Activated CD8-positive, alpha-beta T cell treated with anti-CD3 and anti-CD28 coated beads for 36 hours (primary cell): ENCODE results near the gene OCA2. TPM values are rescaled to one million over a fixed set of nuclear protein-coding genes. Genes with fewer than 3 reads are reported as not detected.

Source experiments
- ATAC-seq: fragments of 200-7000 bp; cut with Tn5 transposase; one replicate; pipeline ENCODE4 v1.10.0; 2021; ENCODE audit warnings: mild to moderate bottlenecking, moderate library complexity
- CTCF ChIA-PET: fragments of 350-600 bp; sonication (Branson Sonifier 250); formaldehyde crosslinking; loops from one replicate; lab custom pipeline; 2021; ENCODE audit warnings: antibody characterized with exemption; lab: Charles Lee
- POLR2A ChIA-PET: fragments of 350-600 bp; sonication (Branson Sonifier 250); formaldehyde crosslinking; loops from one replicate; lab custom pipeline; 2021; ENCODE audit warnings: antibody characterized with exemption; lab: Charles Lee
- DNase-seq: peaks from one replicate; pipeline ENCODE4 v3.0.0-alpha.2; 2020
- H3K27ac Mint-ChIP-seq: one replicate; pipeline ENCODE4 v1.8.0; 2021; ENCODE audit warnings: mild to moderate bottlenecking, mixed read lengths
- H3K27me3 Mint-ChIP-seq: one replicate; pipeline ENCODE4 v1.8.0; 2021; ENCODE audit warnings: mixed read lengths
- H3K36me3 Mint-ChIP-seq: one replicate; pipeline ENCODE4 v1.8.0; 2021; ENCODE audit warnings: low read depth, mixed read lengths
- H3K4me1 Mint-ChIP-seq: one replicate; pipeline ENCODE4 v1.8.0; 2021; ENCODE audit warnings: low read depth, mixed read lengths
- H3K4me3 Mint-ChIP-seq: one replicate; pipeline ENCODE4 v1.8.0; 2021; ENCODE audit warnings: mild to moderate bottlenecking, moderate library complexity, mixed read lengths
- H3K9me3 Mint-ChIP-seq: one replicate; pipeline ENCODE4 v1.8.0; 2021; ENCODE audit warnings: mixed read lengths
- CTCF ChIP-seq: fragments of 200-600 bp; IDR thresholded peaks from one replicate; pipeline ENCODE4 v1.8.0; 2022; ENCODE audit warnings: antibody characterized with exemption, mild to moderate bottlenecking
- intact Hi-C: fragments of 100-400 bp; cut with micrococcal nuclease; formaldehyde crosslinking; loops from one replicate; pipeline ENCODE4 v1.10.0; 2022
- total RNA-seq, 2 experiments: library from RNA; stranded (reverse); gene quantifications; one replicate each; pipeline ENCODE4 v1.2.3, GENCODE V29; 2021

OCA2 gene
- total RNA-seq, 2 experiments from 2014 or later: not detected

GRCh38 chr15:27878841-27879240 lies 220.3 kb downstream of the OCA2 start:
- Mint-ChIP-seq H3K36me3 (no peaks in the 10 kb centered on the region), H3K4me1 (no peaks in the 10 kb centered on the region), H3K9me3 (peaks cover 3% of the 10 kb centered on the region), H3K27me3 (no peaks in the 10 kb centered on the region), H3K4me3 (no peak overlapping the region), H3K27ac (no peak overlapping the region)
- ChIA-PET POLR2A (no interaction called here), CTCF (no interaction called here)
- intact Hi-C loops: no loop called here
- DNase-seq: no peak
- ATAC-seq: no peak
- TF ChIP-seq CTCF: no peak

GRCh38 chr15:27873828-27874227 lies 225.3 kb downstream of the OCA2 start:
- no peak for ATAC-seq
- Mint-ChIP-seq H3K36me3 (no peaks in the 10 kb centered on the region), H3K4me1 (no peaks in the 10 kb centered on the region), H3K27me3 (no peaks in the 10 kb centered on the region), H3K9me3 (no peaks in the 10 kb centered on the region), H3K27ac (no peak overlapping the region), H3K4me3 (no peak overlapping the region)
- ChIA-PET CTCF (no interaction called here), POLR2A (no interaction called here)
- no peak for TF ChIP-seq CTCF
- no peak for DNase-seq
- intact Hi-C loops: no loop called here

GRCh38 chr15:27873039-27873438 lies 226.1 kb downstream of the OCA2 start:
- POLR2A ChIA-PET: no interaction called here
- ATAC-seq (no peak), DNase-seq (no peak)
- no peaks in the 10 kb centered on the region for H3K9me3 Mint-ChIP-seq
- H3K27ac Mint-ChIP-seq: no peak overlapping the region
- no peaks in the 10 kb centered on the region for H3K27me3 Mint-ChIP-seq
- no peaks in the 10 kb centered on the region for H3K36me3 Mint-ChIP-seq
- intact Hi-C loops: no loop called here
- CTCF ChIA-PET: no interaction called here
- no peak overlapping the region for H3K4me3 Mint-ChIP-seq
- no peak for TF ChIP-seq CTCF
- H3K4me1 Mint-ChIP-seq: no peaks in the 10 kb centered on the region

GRCh38 chr15:27872355-27872754 lies 226.8 kb downstream of the OCA2 start:
- H3K4me1 Mint-ChIP-seq: no peaks in the 10 kb centered on the region
- no peaks in the 10 kb centered on the region for H3K27me3 Mint-ChIP-seq
- no peaks in the 10 kb centered on the region for H3K36me3 Mint-ChIP-seq
- CTCF ChIA-PET: no interaction called here
- intact Hi-C loops: no loop called here
- H3K27ac Mint-ChIP-seq: no peak overlapping the region
- no peak overlapping the region for H3K4me3 Mint-ChIP-seq
- no peaks in the 10 kb centered on the region for H3K9me3 Mint-ChIP-seq
- DNase-seq: no peak
- POLR2A ChIA-PET: no interaction called here
- TF ChIP-seq CTCF: no peak
- no peak for ATAC-seq

- no peaks in the 10 kb centered on the region for H3K4me1 Mint-ChIP-seq
- POLR2A ChIA-PET: no interaction called here
- no peak for ATAC-seq
- DNase-seq: no peak
- H3K27ac Mint-ChIP-seq: no peak overlapping the region
- TF ChIP-seq CTCF: no peak
- no peak overlapping the region for H3K4me3 Mint-ChIP-seq
- no peaks in the 10 kb centered on the region for H3K36me3 Mint-ChIP-seq
- intact Hi-C loops: no loop called here
- CTCF ChIA-PET: no interaction called here
- H3K9me3 Mint-ChIP-seq: no peaks in the 10 kb centered on the region
- H3K27me3 Mint-ChIP-seq: no peaks in the 10 kb centered on the region
Observed at GRCh38 chr15:27871902-27872260, 227.2 kb downstream of the OCA2 start.
